Measurements from ENCODE around the gene HEPH.
"Not testable (repeated sequence)": the region's sequence is repeated elsewhere in the genome, so short reads cannot be mapped to it uniquely, and the experiment has no call there.

The HEPH gene

GRCh38 chrX:66163849-66164411 is at the start of gene HEPH:
TSS of gene HEPH (plus strand) at chrX:66164247. CDS start at chrX:66170571, 6,324 bp downstream.
- peak; percentile 18 for DNase-seq (ENCODE audit: low read depth)

GRCh38 chrX:66118722-66119121 is 45.3 kb upstream of the HEPH start:
- DNase-seq (ENCODE audit: low read depth), result not testable (repeated sequence)

GRCh38 chrX:66121354-66121753 is 42.7 kb upstream of the HEPH start:
- not testable (repeated sequence) for DNase-seq (ENCODE audit: low read depth)

GRCh38 chrX:66126662-66127061 is 37.4 kb upstream of the HEPH start:
- DNase-seq (ENCODE audit: low read depth), result no peak

- no peak for DNase-seq (ENCODE audit: low read depth)
Measured at GRCh38 chrX:66130469-66130868, 33.6 kb upstream of the HEPH start.

GRCh38 chrX:66135284-66135683 is 28.8 kb upstream of the HEPH start:
- DNase-seq (ENCODE audit: low read depth), result not testable (repeated sequence)

- no peak for DNase-seq (ENCODE audit: low read depth)
Measured at GRCh38 chrX:66142351-66142750, 21.7 kb upstream of the HEPH start.

GRCh38 chrX:66144258-66144657 is 19.8 kb upstream of the HEPH start:
- no peak for DNase-seq (ENCODE audit: low read depth)

- DNase-seq (ENCODE audit: low read depth), result no peak
Measured at GRCh38 chrX:66149519-66149918, 14.5 kb upstream of the HEPH start.

GRCh38 chrX:66150163-66150562 is 13.9 kb upstream of the HEPH start:
- DNase-seq (ENCODE audit: low read depth), result no peak

- DNase-seq (ENCODE audit: low read depth), result no peak
Measured at GRCh38 chrX:66162331-66162822, 1.7 kb upstream of the HEPH start.

- no peak for DNase-seq (ENCODE audit: low read depth)
Measured at GRCh38 chrX:66163447-66163846, 600 bp upstream of the HEPH start.

- no peak for DNase-seq (ENCODE audit: low read depth)
Measured at GRCh38 chrX:66164470-66164869, 423 bp downstream of the HEPH start.

- no peak for DNase-seq (ENCODE audit: low read depth)
Measured at GRCh38 chrX:66164931-66165330, 884 bp downstream of the HEPH start.

- no peak for DNase-seq (ENCODE audit: low read depth)
Measured at GRCh38 chrX:66166671-66167070, 2.6 kb downstream of the HEPH start.

GRCh38 chrX:66167431-66167830 is 3.4 kb downstream of the HEPH start:
- DNase-seq (ENCODE audit: low read depth), result no peak

GRCh38 chrX:66176134-66176533 is 12.1 kb downstream of the HEPH start:
- no peak for DNase-seq (ENCODE audit: low read depth)

GRCh38 chrX:66191563-66191962 is 27.5 kb downstream of the HEPH start:
- DNase-seq (ENCODE audit: low read depth), result no peak

- no peak for DNase-seq (ENCODE audit: low read depth)
Measured at GRCh38 chrX:66193821-66194220, 29.8 kb downstream of the HEPH start.

- DNase-seq (ENCODE audit: low read depth), result no peak
Measured at GRCh38 chrX:66200050-66200664, 36.1 kb downstream of the HEPH start.

GRCh38 chrX:66200855-66201795 is 37.1 kb downstream of the HEPH start:
- no peak for DNase-seq (ENCODE audit: low read depth)

GRCh38 chrX:66203114-66203513 is 39.1 kb downstream of the HEPH start:
- DNase-seq (ENCODE audit: low read depth), result no peak

GRCh38 chrX:66221856-66222255 is 57.8 kb downstream of the HEPH start:
- no peak for DNase-seq (ENCODE audit: low read depth)
